ENCODE results near the gene PLA2G4A. TPM values are rescaled to one million over a fixed set of nuclear protein-coding genes. Genes with fewer than 3 reads are reported as not detected.

The PLA2G4A gene
- polyA plus RNA-seq = 0.09 TPM

GRCh38 chr1:186828611-186829454 lies at the start of gene PLA2G4A:
TSS of gene PLA2G4A (plus strand) at chr1:186828949. CDS start at chr1:186854355, 25,406 bp downstream.
- H3K4me1 Mint-ChIP-seq = peaks cover 0 to 5% (median 3%) of the 10 kb centered on the region in 3 donors
- no peaks in the 10 kb centered on the region for H3K36me3 Mint-ChIP-seq
- peaks cover 6% of the 10 kb centered on the region for H3K27me3 Mint-ChIP-seq
- H3K27ac Mint-ChIP-seq = peak within 1 kb of the TSS in 1 of 3 donors; percentile 41
- peak within 1 kb of the TSS; percentile 62 to 88 (median 72) for H3K4me3 Mint-ChIP-seq
- H3K9me3 Mint-ChIP-seq = peaks cover 0 to 2% (median 0%) of the 10 kb centered on the region in 3 donors

- no peak overlapping the region for H3K4me3 Mint-ChIP-seq
- H3K4me1 Mint-ChIP-seq = no peaks in the 10 kb centered on the region
- no peaks in the 10 kb centered on the region for H3K36me3 Mint-ChIP-seq
- H3K27me3 Mint-ChIP-seq = peaks cover 6% of the 10 kb centered on the region
- no peak overlapping the region for H3K27ac Mint-ChIP-seq
- no peaks in the 10 kb centered on the region for H3K9me3 Mint-ChIP-seq
These were observed 48.7 kb upstream of the PLA2G4A start for GRCh38 chr1:186780076-186780475.

GRCh38 chr1:186781730-186782129 lies 47.0 kb upstream of the PLA2G4A start:
- Mint-ChIP-seq H3K36me3 (no peaks in the 10 kb centered on the region), H3K9me3 (no peaks in the 10 kb centered on the region), H3K27ac (no peak overlapping the region), H3K4me3 (no peak overlapping the region), H3K4me1 (no peaks in the 10 kb centered on the region), H3K27me3 (peaks cover 6% of the 10 kb centered on the region)

GRCh38 chr1:186782791-186783190 lies 46.0 kb upstream of the PLA2G4A start:
- Mint-ChIP-seq H3K36me3 (no peaks in the 10 kb centered on the region), H3K4me3 (no peak overlapping the region), H3K9me3 (no peaks in the 10 kb centered on the region), H3K27me3 (peaks cover 6% of the 10 kb centered on the region), H3K27ac (no peak overlapping the region), H3K4me1 (no peaks in the 10 kb centered on the region)

GRCh38 chr1:186783193-186783592 lies 45.6 kb upstream of the PLA2G4A start:
- no peaks in the 10 kb centered on the region for H3K4me1 Mint-ChIP-seq
- H3K27me3 Mint-ChIP-seq = peaks cover 6% of the 10 kb centered on the region
- no peak overlapping the region for H3K27ac Mint-ChIP-seq
- H3K9me3 Mint-ChIP-seq = no peaks in the 10 kb centered on the region
- no peak overlapping the region for H3K4me3 Mint-ChIP-seq
- no peaks in the 10 kb centered on the region for H3K36me3 Mint-ChIP-seq

- peaks cover 0 to 1% (median 0%) of the 10 kb centered on the region in 3 donors for H3K9me3 Mint-ChIP-seq
- H3K36me3 Mint-ChIP-seq = no peaks in the 10 kb centered on the region
- no peak overlapping the region for H3K27ac Mint-ChIP-seq
- no peak overlapping the region for H3K4me3 Mint-ChIP-seq
- no peaks in the 10 kb centered on the region for H3K4me1 Mint-ChIP-seq
- H3K27me3 Mint-ChIP-seq = peaks cover 6% of the 10 kb centered on the region
These were observed 43.2 kb upstream of the PLA2G4A start for GRCh38 chr1:186785503-186785902.

GRCh38 chr1:186790101-186790500 lies 38.6 kb upstream of the PLA2G4A start:
- no peaks in the 10 kb centered on the region for H3K36me3 Mint-ChIP-seq
- peaks cover 0 to 1% (median 0%) of the 10 kb centered on the region in 3 donors for H3K9me3 Mint-ChIP-seq
- no peak overlapping the region for H3K4me3 Mint-ChIP-seq
- H3K27me3 Mint-ChIP-seq = no peaks in the 10 kb centered on the region
- no peak overlapping the region for H3K27ac Mint-ChIP-seq
- no peaks in the 10 kb centered on the region for H3K4me1 Mint-ChIP-seq

GRCh38 chr1:186792870-186793581 lies 35.7 kb upstream of the PLA2G4A start:
- Mint-ChIP-seq H3K27ac (no peak overlapping the region), H3K9me3 (peaks cover 0 to 3% (median 1%) of the 10 kb centered on the region in 3 donors), H3K4me3 (no peak overlapping the region), H3K4me1 (no peaks in the 10 kb centered on the region), H3K27me3 (no peaks in the 10 kb centered on the region), H3K36me3 (no peaks in the 10 kb centered on the region)

- Mint-ChIP-seq H3K4me3 (no peak overlapping the region), H3K9me3 (peaks cover 0 to 4% (median 1%) of the 10 kb centered on the region in 3 donors), H3K36me3 (no peaks in the 10 kb centered on the region), H3K4me1 (no peaks in the 10 kb centered on the region), H3K27me3 (no peaks in the 10 kb centered on the region), H3K27ac (no peak overlapping the region)
These were observed 35.2 kb upstream of the PLA2G4A start for GRCh38 chr1:186793582-186793927.

- Mint-ChIP-seq H3K27ac (no peak overlapping the region), H3K27me3 (no peaks in the 10 kb centered on the region), H3K4me1 (no peaks in the 10 kb centered on the region), H3K36me3 (no peaks in the 10 kb centered on the region), H3K4me3 (no peak overlapping the region), H3K9me3 (peaks cover 0 to 4% (median 0%) of the 10 kb centered on the region in 3 donors)
These were observed 29.6 kb upstream of the PLA2G4A start for GRCh38 chr1:186798960-186799688.

GRCh38 chr1:186799689-186800054 lies 29.1 kb upstream of the PLA2G4A start:
- Mint-ChIP-seq H3K9me3 (peaks cover 0 to 4% (median 0%) of the 10 kb centered on the region in 3 donors), H3K27me3 (no peaks in the 10 kb centered on the region)

GRCh38 chr1:186802388-186802787 lies 26.4 kb upstream of the PLA2G4A start:
- H3K27me3 Mint-ChIP-seq = no peaks in the 10 kb centered on the region
- H3K4me3 Mint-ChIP-seq = no peak overlapping the region
- H3K9me3 Mint-ChIP-seq = peaks cover 0 to 4% (median 0%) of the 10 kb centered on the region in 3 donors
- no peaks in the 10 kb centered on the region for H3K36me3 Mint-ChIP-seq
- H3K4me1 Mint-ChIP-seq = no peaks in the 10 kb centered on the region
- peak overlapping the region in 1 of 3 donors; percentile 14 for H3K27ac Mint-ChIP-seq

More at GRCh38 chr1:186799689-186800054, 29.1 kb upstream of the PLA2G4A start:
- no peak overlapping the region for H3K4me3 Mint-ChIP-seq
- H3K27ac Mint-ChIP-seq = no peak overlapping the region
- H3K36me3 Mint-ChIP-seq = no peaks in the 10 kb centered on the region
- H3K4me1 Mint-ChIP-seq = no peaks in the 10 kb centered on the region

GRCh38 chr1:186804679-186805078 lies 24.1 kb upstream of the PLA2G4A start:
- Mint-ChIP-seq H3K9me3 (no peaks in the 10 kb centered on the region), H3K27me3 (no peaks in the 10 kb centered on the region), H3K4me3 (no peak overlapping the region), H3K27ac (no peak overlapping the region), H3K4me1 (no peaks in the 10 kb centered on the region), H3K36me3 (no peaks in the 10 kb centered on the region)

GRCh38 chr1:186806477-186806876 lies 22.3 kb upstream of the PLA2G4A start:
- Mint-ChIP-seq H3K4me3 (no peak overlapping the region), H3K9me3 (peaks cover 0 to 2% (median 0%) of the 10 kb centered on the region in 3 donors), H3K27me3 (no peaks in the 10 kb centered on the region), H3K27ac (no peak overlapping the region), H3K36me3 (no peaks in the 10 kb centered on the region), H3K4me1 (no peaks in the 10 kb centered on the region)

- no peaks in the 10 kb centered on the region for H3K4me1 Mint-ChIP-seq
- H3K36me3 Mint-ChIP-seq = no peaks in the 10 kb centered on the region
- no peak overlapping the region for H3K4me3 Mint-ChIP-seq
- peaks cover 0 to 2% (median 0%) of the 10 kb centered on the region in 3 donors for H3K9me3 Mint-ChIP-seq
- H3K27ac Mint-ChIP-seq = no peak overlapping the region
- H3K27me3 Mint-ChIP-seq = no peaks in the 10 kb centered on the region
These were observed 21.6 kb upstream of the PLA2G4A start for GRCh38 chr1:186807163-186807562.
